ENCODE data around the gene TMED7. TPM values are rescaled to one million over a fixed set of nuclear protein-coding genes. Genes with fewer than 3 reads are reported as not detected.

Gene TMED7
- polyA plus RNA-seq, 1 of the 3 experiments (the other 2 are of a cell fraction): 41.2 TPM

DNA sequence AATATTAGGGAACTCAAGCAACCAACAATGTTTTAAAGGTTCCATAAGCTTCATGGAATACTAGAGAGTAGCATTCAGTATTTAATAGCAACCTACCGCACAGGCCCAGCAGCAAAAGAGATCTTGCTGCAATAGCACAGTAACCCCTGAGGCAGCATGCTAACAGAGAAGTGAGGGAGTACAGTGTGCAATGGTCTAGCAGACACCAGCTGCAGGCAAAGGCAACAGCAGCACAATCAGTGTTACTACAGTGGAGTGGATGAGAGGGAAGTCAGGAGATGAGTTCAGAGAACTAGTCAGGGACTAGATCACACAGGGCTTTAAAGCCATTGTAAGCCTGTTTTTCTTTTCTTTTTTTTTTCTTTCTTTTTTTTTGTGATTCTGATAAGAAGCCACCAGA lies 26.3 kb downstream of the TMED7 start:
- no peaks in the 10 kb centered on the region for H3K9me3 ChIP-seq
- H3K79me2 ChIP-seq (ENCODE audit: insufficient read depth): peaks cover 4% of the 10 kb centered on the region; the same call in 1 of the 2 replicates
- peaks cover 8 to 17% of the 10 kb centered on the region in 2 experiments for H3K36me3 ChIP-seq (replicated peaks in 1 of 2; ENCODE audit: control insufficient read depth in 1 of 2, insufficient read depth in 2 of 2, low read length in 1 of 2)
- WGBS (ENCODE audit: low lambda C conversion rate): 100% methylated on average over 1 of the region's 1 CpG
- H3K27ac ChIP-seq (ENCODE audit: low read depth in 2 of 2, low read length in 1 of 2): no peak overlapping the region; a peak in 1 of 4 replicates
- POLR2A ChIA-PET: no interaction called here
- H2AFZ ChIP-seq (ENCODE audit: low read depth): no peak overlapping the region
- TF ChIP-seq RAD21 (IDR thresholded peaks at IDR 0.05; ENCODE audit: low read length) (no peak), CHD2 (IDR thresholded peaks at IDR 0.05; ENCODE audit: low read length, partially characterized antibody) (no peak), GATA2 (CRISPR knock-in tag; IDR thresholded peaks at IDR 0.05) (no peak), RFX5 (IDR thresholded peaks at IDR 0.05; ENCODE audit: low read length) (no peak), RXRA (IDR thresholded peaks at IDR 0.05; ENCODE audit: borderline replicate concordance, low read depth) (no peak), TAF1 (IDR thresholded peaks at IDR 0.05; ENCODE audit: borderline replicate concordance, low read depth, low read length) (no peak), EP300 (IDR thresholded peaks at IDR 0.05; ENCODE audit: borderline replicate concordance in 1 of 2, low read depth in 1 of 2, low read length in 1 of 2) (no peak)
- TF ChIP-seq, protein P1, sequence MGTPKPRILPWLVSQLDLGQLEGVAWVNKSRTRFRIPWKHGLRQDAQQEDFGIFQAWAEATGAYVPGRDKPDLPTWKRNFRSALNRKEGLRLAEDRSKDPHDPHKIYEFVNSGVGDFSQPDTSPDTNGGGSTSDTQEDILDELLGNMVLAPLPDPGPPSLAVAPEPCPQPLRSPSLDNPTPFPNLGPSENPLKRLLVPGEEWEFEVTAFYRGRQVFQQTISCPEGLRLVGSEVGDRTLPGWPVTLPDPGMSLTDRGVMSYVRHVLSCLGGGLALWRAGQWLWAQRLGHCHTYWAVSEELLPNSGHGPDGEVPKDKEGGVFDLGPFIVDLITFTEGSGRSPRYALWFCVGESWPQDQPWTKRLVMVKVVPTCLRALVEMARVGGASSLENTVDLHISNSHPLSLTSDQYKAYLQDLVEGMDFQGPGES (IDR thresholded peaks at IDR 0.05; ENCODE audit: low read depth, low read length): no peak
- TF ChIP-seq, protein P2, sequence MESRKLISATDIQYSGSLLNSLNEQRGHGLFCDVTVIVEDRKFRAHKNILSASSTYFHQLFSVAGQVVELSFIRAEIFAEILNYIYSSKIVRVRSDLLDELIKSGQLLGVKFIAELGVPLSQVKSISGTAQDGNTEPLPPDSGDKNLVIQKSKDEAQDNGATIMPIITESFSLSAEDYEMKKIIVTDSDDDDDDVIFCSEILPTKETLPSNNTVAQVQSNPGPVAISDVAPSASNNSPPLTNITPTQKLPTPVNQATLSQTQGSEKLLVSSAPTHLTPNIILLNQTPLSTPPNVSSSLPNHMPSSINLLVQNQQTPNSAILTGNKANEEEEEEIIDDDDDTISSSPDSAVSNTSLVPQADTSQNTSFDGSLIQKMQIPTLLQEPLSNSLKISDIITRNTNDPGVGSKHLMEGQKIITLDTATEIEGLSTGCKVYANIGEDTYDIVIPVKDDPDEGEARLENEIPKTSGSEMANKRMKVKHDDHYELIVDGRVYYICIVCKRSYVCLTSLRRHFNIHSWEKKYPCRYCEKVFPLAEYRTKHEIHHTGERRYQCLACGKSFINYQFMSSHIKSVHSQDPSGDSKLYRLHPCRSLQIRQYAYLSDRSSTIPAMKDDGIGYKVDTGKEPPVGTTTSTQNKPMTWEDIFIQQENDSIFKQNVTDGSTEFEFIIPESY (IDR thresholded peaks at IDR 0.05; ENCODE audit: borderline replicate concordance, low read depth): no peak
- TF ChIP-seq, protein P3, sequence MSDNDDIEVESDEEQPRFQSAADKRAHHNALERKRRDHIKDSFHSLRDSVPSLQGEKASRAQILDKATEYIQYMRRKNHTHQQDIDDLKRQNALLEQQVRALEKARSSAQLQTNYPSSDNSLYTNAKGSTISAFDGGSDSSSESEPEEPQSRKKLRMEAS (IDR thresholded peaks at IDR 0.05; ENCODE audit: low read depth): no peak
- no peak overlapping the region for H3K4me2 ChIP-seq
- no peaks in the 10 kb centered on the region for H3K27me3 ChIP-seq (ENCODE audit: insufficient read depth)
- no peaks in the 10 kb centered on the region for H4K20me1 ChIP-seq (ENCODE audit: insufficient read depth)
- H3K4me3 ChIP-seq (ENCODE audit: low read depth in 2 of 2, low read length in 1 of 2): no peak overlapping the region
- no peaks in the 10 kb centered on the region for H3K9me2 ChIP-seq
- H3K9ac ChIP-seq: no peak overlapping the region
- peaks cover 15% of the 10 kb centered on the region for H3F3A ChIP-seq (replicated peaks; ENCODE audit: insufficient read depth)
- DNase-seq: peak; percentile 36
- H3K4me1 ChIP-seq (ENCODE audit: control insufficient read depth in 1 of 2, insufficient read depth in 2 of 2, low read depth in 1 of 2, low read length in 1 of 2): peaks cover 3% of the 10 kb centered on the region in 2 experiments; a peak in 2 of 4 replicates
- CTCF ChIA-PET: interaction anchor here (1.0 to 4.5 kb wide), 5 partner anchors 9 to 289 kb away, joined by 3 to 13 read pairs (median 3); no protein-coding TSS in a partner anchor

DNA sequence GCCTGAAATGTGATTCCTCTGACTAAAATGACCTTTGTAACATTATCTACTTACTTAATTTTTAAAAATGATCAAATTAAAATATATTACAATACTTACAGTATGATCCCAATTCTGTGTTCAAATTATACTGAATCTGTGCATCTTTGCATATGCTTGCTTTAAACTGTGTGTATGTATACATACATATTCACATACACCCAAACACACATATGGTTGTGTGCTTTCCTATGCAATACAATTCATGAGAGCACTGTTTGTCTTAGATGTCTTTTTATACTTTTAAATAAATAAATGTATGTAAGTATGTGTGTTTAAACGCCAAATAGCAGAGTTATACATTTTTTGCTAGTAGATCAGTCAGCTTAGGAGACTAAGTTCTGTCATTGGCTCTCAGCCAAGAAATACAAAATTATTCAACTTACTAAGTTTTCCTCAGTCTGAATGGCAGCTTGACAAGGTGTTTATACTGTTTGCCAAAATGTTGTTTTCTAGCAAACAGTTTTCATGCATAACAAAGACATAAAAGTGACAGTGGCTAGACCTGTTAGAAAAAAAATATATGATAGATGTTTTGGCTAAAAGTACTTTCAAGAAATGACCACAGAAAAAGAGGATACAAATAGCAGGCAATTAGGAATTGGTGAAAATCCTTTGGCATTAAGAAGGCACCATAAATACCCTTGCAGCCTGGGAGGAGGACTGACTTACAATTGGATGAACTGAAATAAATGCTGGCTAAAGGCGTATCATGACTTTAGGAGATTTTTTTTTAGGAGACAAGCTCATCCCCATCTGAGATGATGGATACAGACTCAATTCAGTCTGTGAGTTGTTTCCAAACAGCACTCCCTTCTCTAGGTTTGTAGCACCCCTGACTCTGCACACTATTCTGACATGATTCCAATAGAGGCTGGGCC lies 31.4 kb downstream of the TMED7 start:
- peaks cover under 1 to 9% of the 10 kb centered on the region in 2 experiments; a peak in 2 of 4 replicates for H3K4me1 ChIP-seq (ENCODE audit: control insufficient read depth in 1 of 2, insufficient read depth in 2 of 2, low read depth in 1 of 2, low read length in 1 of 2)
- CTCF ChIA-PET: interaction anchor here (3.9 kb wide), 1 partner anchor 285 kb away, joined by 12 read pairs; no protein-coding TSS in a partner anchor
- no peak overlapping the region for H3K4me2 ChIP-seq
- TF ChIP-seq NFIC (IDR thresholded peaks at IDR 0.05; ENCODE audit: borderline replicate concordance): peak; percentile 48; the same call in 1 of the 2 replicates
- TF ChIP-seq TCF12 (IDR thresholded peaks at IDR 0.05): no peak
- H3K9me3 ChIP-seq: no peaks in the 10 kb centered on the region
- H3K4me3 ChIP-seq (ENCODE audit: low read depth in 2 of 2, low read length in 1 of 2): no peak overlapping the region
- H3K9me2 ChIP-seq: no peaks in the 10 kb centered on the region
- DNase-seq: no peak
- H3K79me2 ChIP-seq (ENCODE audit: insufficient read depth): peaks cover 4% of the 10 kb centered on the region; the same call in 1 of the 2 replicates
- 66% methylated on average over 2 of the region's 2 CpGs for WGBS (ENCODE audit: low lambda C conversion rate)
- no peak overlapping the region for H3K27ac ChIP-seq (ENCODE audit: low read depth in 2 of 2, low read length in 1 of 2)
- no peak overlapping the region for H3K9ac ChIP-seq
- no peaks in the 10 kb centered on the region for H4K20me1 ChIP-seq (ENCODE audit: insufficient read depth)
- H3K36me3 ChIP-seq (replicated peaks in 1 of 2; ENCODE audit: control insufficient read depth in 1 of 2, insufficient read depth in 2 of 2, low read length in 1 of 2): no peaks in the 10 kb centered on the region
- H2AFZ ChIP-seq (ENCODE audit: low read depth): no peak overlapping the region
- H3K27me3 ChIP-seq (ENCODE audit: insufficient read depth): no peaks in the 10 kb centered on the region
- POLR2A ChIA-PET: no interaction called here
- peaks cover 8% of the 10 kb centered on the region for H3F3A ChIP-seq (replicated peaks; ENCODE audit: insufficient read depth)
